H1 (cell line): ENCODE results near the gene SHLD2. TPM values are rescaled to one million over a fixed set of nuclear protein-coding genes. Genes with fewer than 3 reads are reported as not detected.

Experiments used
- CTCF ChIA-PET: fragments of 300-600 bp; sonication (Branson Sonifier 250); formaldehyde crosslinking; loops from one replicate; lab custom pipeline; 2021; ENCODE audit not compliant: partially characterized antibody; lab: Charles Lee
- POLR2A ChIA-PET: fragments of 300-600 bp; sonication (Branson Sonifier 250); formaldehyde crosslinking; loops from one replicate; lab custom pipeline; 2021; ENCODE audit warnings: inconsistent platforms; ENCODE audit not compliant: partially characterized antibody; lab: Charles Lee
- DNase-seq, 2 experiments: peaks; one replicate each; pipeline versions ENCODE4 v3.0.0 to v3.0.0-alpha.2; 2010 to 2022; ENCODE audit warnings: low spot score in 2 of 2, low read depth in 1 of 2, mixed read lengths in 1 of 2
- FAIRE-seq: peaks from 2 replicates; lab custom pipeline; 2011; peaks lifted over from hg19 to GRCh38; lab: Jason Lieb, UNC
- H2AFZ ChIP-seq: 2 replicates; pipeline ENCODE4 v1.8.1; 2012; ENCODE audit warnings: low read length, inconsistent platforms
- H2AK5ac ChIP-seq: 2 replicates; pipeline ENCODE4 v1.6.1; 2013; ENCODE audit warnings: low read depth, low read length
- H2BK120ac ChIP-seq: replicated peaks from 2 replicates; pipeline ENCODE3; 2013; ENCODE audit warnings: low read depth, low read length, inconsistent platforms
- H2BK12ac ChIP-seq: 2 replicates; pipeline ENCODE4 v1.6.1; 2013; ENCODE audit warnings: low read depth, low read length
- H2BK15ac ChIP-seq: 2 replicates; pipeline ENCODE4 v1.6.1; 2013; ENCODE audit warnings: low read length
- H2BK20ac ChIP-seq: 2 replicates; pipeline ENCODE4 v1.6.1; 2013; ENCODE audit warnings: low read length
- H2BK5ac ChIP-seq: 2 replicates; pipeline ENCODE4 v1.6.1; 2013; ENCODE audit warnings: low read depth, low read length
- H3K14ac ChIP-seq: 2 replicates; pipeline ENCODE4 v1.6.1; 2013; ENCODE audit warnings: inconsistent platforms; ENCODE audit not compliant: insufficient read length
- H3K18ac ChIP-seq: 2 replicates; pipeline ENCODE4 v1.6.1; 2013; ENCODE audit warnings: low read length; ENCODE audit errors: extremely low read depth
- H3K23ac ChIP-seq: 2 replicates; pipeline ENCODE4 v1.6.1; 2013; ENCODE audit warnings: inconsistent platforms; ENCODE audit not compliant: insufficient read length
- H3K23me2 ChIP-seq: 2 replicates; pipeline ENCODE4 v1.6.1; 2013; ENCODE audit warnings: low read depth, low read length
- H3K27ac ChIP-seq: 2 replicates; pipeline ENCODE4 v1.6.1; 2011; ENCODE audit warnings: low read depth, low read length, inconsistent platforms
- H3K27me3 ChIP-seq, 4 experiments: replicated peaks in 1 of 4; 1 replicate in 1 of 4; 2 replicates in 3 of 4; pipeline versions ENCODE4 v1.6.1 to v1.8.1; 2011 to 2013; ENCODE audit warnings: low read length in 3 of 4, mild to moderate bottlenecking in 3 of 4, inconsistent platforms in 2 of 4, mixed read lengths in 2 of 4, moderate library complexity in 1 of 4; ENCODE audit not compliant: control insufficient read depth in 3 of 4, insufficient read depth in 3 of 4; ENCODE audit errors: extremely low read depth in 1 of 4
- H3K36me3 ChIP-seq, 4 experiments: 2 replicates each; pipeline versions ENCODE4 v1.6.1 to v1.8.1; 2011 to 2013; ENCODE audit warnings: mild to moderate bottlenecking in 4 of 4, low read length in 3 of 4, moderate library complexity in 2 of 4, control low read depth in 1 of 4, inconsistent platforms in 1 of 4; ENCODE audit not compliant: insufficient read depth in 4 of 4, control insufficient read depth in 2 of 4
- H3K4ac ChIP-seq: replicated peaks from 2 replicates; pipeline ENCODE3; 2013; ENCODE audit warnings: low read length, low read depth, mixed read lengths, inconsistent platforms; ENCODE audit not compliant: insufficient read length
- H3K4me1 ChIP-seq, 4 experiments: replicated peaks in 1 of 4; 1 replicate in 1 of 4; 2 replicates in 3 of 4; pipeline versions ENCODE4 v1.6.1 to v1.8.1; 2011 to 2013; ENCODE audit warnings: low read length in 3 of 4, inconsistent platforms in 2 of 4, mixed read lengths in 1 of 4; ENCODE audit not compliant: insufficient read depth in 4 of 4, control insufficient read depth in 3 of 4
- H3K4me2 ChIP-seq, 2 experiments: 2 replicates each; pipeline versions ENCODE4 v1.6.1 to v1.8.1; 2011 to 2013; ENCODE audit warnings: low read depth in 2 of 2, low read length in 2 of 2, control low read depth in 1 of 2, inconsistent platforms in 1 of 2, mild to moderate bottlenecking in 1 of 2; ENCODE audit not compliant: insufficient read depth in 1 of 2
- H3K4me3 ChIP-seq, 4 experiments: fragments of 200-600, 300-600 bp in 1 of 4; sonication (generic), shearing (Covaris generic), sonication (Bioruptor Twin) in 1 of 4; 2 replicates each; pipeline versions ENCODE4 v1.5.1 to v1.8.1; 2011 to 2016; ENCODE audit warnings: low read length in 4 of 4, low read depth in 3 of 4, control low read depth in 2 of 4, inconsistent platforms in 2 of 4, mild to moderate bottlenecking in 2 of 4, mixed read lengths in 1 of 4, moderate library complexity in 1 of 4; ENCODE audit not compliant: insufficient read depth in 2 of 4; ENCODE audit errors: extremely low read depth in 1 of 4
- H3K56ac ChIP-seq: replicated peaks from 2 replicates; pipeline ENCODE3; 2013; ENCODE audit warnings: low read depth, mild to moderate bottlenecking, mixed read lengths, low read length, inconsistent platforms; ENCODE audit not compliant: insufficient read length
- H3K79me1 ChIP-seq: 2 replicates; pipeline ENCODE4 v1.6.1; 2013; ENCODE audit warnings: low read depth, low read length, control low read depth
- H3K79me2 ChIP-seq, 2 experiments: 2 replicates each; pipeline versions ENCODE4 v1.6.1 to v1.8.1; 2012 to 2013; ENCODE audit warnings: low read length in 2 of 2, mild to moderate bottlenecking in 2 of 2, inconsistent platforms in 1 of 2; ENCODE audit not compliant: insufficient read depth in 2 of 2, control insufficient read depth in 1 of 2
- H3K9ac ChIP-seq, 4 experiments: replicated peaks in 1 of 4; 1 replicate in 1 of 4; 2 replicates in 3 of 4; pipeline versions ENCODE4 v1.6.1 to v1.8.1; 2011 to 2013; ENCODE audit warnings: low read depth in 3 of 4, low read length in 3 of 4, control low read depth in 2 of 4, mild to moderate bottlenecking in 2 of 4, moderate library complexity in 2 of 4, inconsistent platforms in 1 of 4; ENCODE audit errors: extremely low read depth in 1 of 4
- H3K9me3 ChIP-seq, 2 experiments: 2 replicates each; pipeline versions ENCODE4 v1.6.1 to v1.8.1; 2012 to 2013; ENCODE audit warnings: mild to moderate bottlenecking in 2 of 2, moderate library complexity in 2 of 2, control low read depth in 1 of 2, inconsistent platforms in 1 of 2, low read depth in 1 of 2, low read length in 1 of 2, mixed read lengths in 1 of 2; ENCODE audit not compliant: insufficient read depth in 2 of 2
- H4K20me1 ChIP-seq, 2 experiments: replicated peaks in 1 of 2; 2 replicates each; pipeline versions ENCODE3 to v1.8.1; 2011 to 2013; ENCODE audit warnings: inconsistent platforms in 2 of 2, low read length in 2 of 2, mild to moderate bottlenecking in 1 of 2; ENCODE audit not compliant: insufficient read depth in 2 of 2, control insufficient read depth in 1 of 2
- H4K5ac ChIP-seq: 2 replicates; pipeline ENCODE4 v1.6.1; 2013; ENCODE audit warnings: low read length, low read depth, mixed read lengths, inconsistent platforms; ENCODE audit not compliant: insufficient read length
- H4K8ac ChIP-seq: 2 replicates; pipeline ENCODE4 v1.8.0; 2013; ENCODE audit warnings: mild to moderate bottlenecking, moderate library complexity, low read length, inconsistent platforms; ENCODE audit not compliant: insufficient read depth; ENCODE audit errors: extremely low read depth
- H4K91ac ChIP-seq: replicated peaks from 2 replicates; pipeline ENCODE3; 2013; ENCODE audit warnings: low read length, mixed read lengths, inconsistent platforms; ENCODE audit not compliant: insufficient read length
- WGBS, 2 experiments: shearing (Covaris generic) in 1 of 2; methylation state at CpG; one replicate each; pipeline versions ENCODE4 v1.1.6 to v1.1.7; 2013 to 2015; ENCODE audit warnings: low lambda C conversion rate in 2 of 2, mixed read lengths in 2 of 2, inconsistent platforms in 1 of 2, low coverage in 1 of 2, missing lambda C conversion rate in 1 of 2; ENCODE audit not compliant: insufficient replicate concordance in 2 of 2, insufficient coverage in 1 of 2, insufficient read length in 1 of 2; ENCODE audit errors: extremely low coverage in 1 of 2, missing lambda C conversion rate in 1 of 2; 5-methylcytosine and 5-hydroxymethylcytosine counted together
- polyA plus RNA-seq, 7 experiments: library from polyadenylated mRNA; depleted of rRNA in 3 of 7; stranded (reverse) in 5 of 7; unstranded in 2 of 7; fragments of >200 nt in 5 of 7; fragments of 200-250 nt in 2 of 7; gene quantifications; 1 replicate in 5 of 7; 2 replicates in 1 of 7; 4 replicates in 1 of 7; pipeline versions ENCODE4 v1.2.1 to v1.2.3, GENCODE V29; 2011 to 2013; ENCODE audit warnings: missing spikeins in 2 of 7, mixed read lengths in 2 of 7
- total RNA-seq: library from RNA; stranded (reverse); fragmentation: NEBNext Ultra II Directional; extraction: Animal tissue kit (Norgen Biotek cat#: 25700); gene quantifications from 2 replicates; pipeline ENCODE4 v1.2.1, GENCODE V29; 2021

The SHLD2 gene
- total and polyA plus RNA-seq, 2 of the 8 experiments (the other 6 are each of a cell fraction or from before 2014, with no cell fraction given) = 7.9 to 32.4 TPM

DNA sequence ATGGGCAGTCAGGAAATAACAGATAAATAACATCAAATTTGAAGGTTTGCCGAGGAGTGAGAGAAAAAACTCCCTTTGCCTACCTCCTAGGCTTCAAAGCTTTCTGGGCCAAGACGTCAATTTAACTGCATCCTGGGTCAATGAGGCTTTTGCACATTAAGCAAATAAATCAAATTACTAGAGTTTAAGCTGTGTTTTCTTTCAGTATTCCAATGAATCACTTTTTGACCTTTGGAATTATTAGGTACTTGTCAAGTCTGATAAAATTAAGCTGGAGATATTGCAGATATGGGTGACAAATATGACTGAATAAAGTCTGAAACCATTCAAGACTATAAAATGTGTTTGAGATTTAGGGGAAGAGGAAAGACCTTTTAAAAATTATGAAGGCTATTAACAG is 22.6 kb upstream of the SHLD2 start:
- H3K23ac ChIP-seq = no peak overlapping the region
- H4K8ac ChIP-seq = no peak overlapping the region
- no peak overlapping the region for H2BK120ac ChIP-seq
- no peaks in the 10 kb centered on the region for H3K79me1 ChIP-seq
- H3K9me3 ChIP-seq = no peaks in the 10 kb centered on the region
- no peak overlapping the region for H3K56ac ChIP-seq
- H3K9ac ChIP-seq = no peak overlapping the region
- no peaks in the 10 kb centered on the region for H3K27me3 ChIP-seq
- no peaks in the 10 kb centered on the region for H3K23me2 ChIP-seq
- H3K27ac ChIP-seq = no peak overlapping the region
- H3K36me3 ChIP-seq = peaks cover 0 to 22% (median 4%) of the 10 kb centered on the region in 4 experiments; a peak in 5 of 8 replicates
- H3K4ac ChIP-seq = no peak overlapping the region
- H3K79me2 ChIP-seq = 0 out of 4 replicates have a peak, but pooled peaks cover 0 to 1% of the 10 kb centered on the region in 2 experiments
- H4K5ac ChIP-seq = no peak overlapping the region
- no peaks in the 10 kb centered on the region for H3K4me1 ChIP-seq
- no peak overlapping the region for H3K4me2 ChIP-seq
- FAIRE-seq = no peak
- no peak overlapping the region for H4K91ac ChIP-seq
- H2AK5ac ChIP-seq = no peak overlapping the region
- CTCF ChIA-PET = interaction anchor here (0.6 to 1.2 kb wide), 2 partner anchors 21 to 99 kb away, joined by 3 to 4 read pairs; no protein-coding TSS in a partner anchor
- H2BK15ac ChIP-seq = no peak overlapping the region
- no peak overlapping the region for H2BK20ac ChIP-seq
- peaks cover 0 to 1% of the 10 kb centered on the region in 2 experiments for H4K20me1 ChIP-seq
- no peak overlapping the region for H3K4me3 ChIP-seq
- no peak overlapping the region for H2BK12ac ChIP-seq
- H2AFZ ChIP-seq = no peak overlapping the region
- POLR2A ChIA-PET = interaction anchor here (0.6 to 1.5 kb wide), 2 partner anchors 20 to 88 kb away, joined by 3 read pairs; no protein-coding TSS in a partner anchor
- no peak for DNase-seq
- H3K14ac ChIP-seq = no peak overlapping the region
- no peak overlapping the region for H3K18ac ChIP-seq
- H2BK5ac ChIP-seq = no peak overlapping the region
- WGBS, 2 experiments = 91% methylated on average over 2 of the region's 2 CpGs; no CpG with 5 or more reads in 1 of the 2 experiments
